Mesothelial cell of epicardium (in vitro differentiated cells): ENCODE data around the gene ZNF219. TPM values are rescaled to one million over a fixed set of nuclear protein-coding genes. Genes with fewer than 3 reads are reported as not detected.

Experiments
- DNase-seq, 2 experiments: peaks; one replicate each; pipeline ENCODE4 v3.0.0; 2021; ENCODE audit warnings: low spot score in 2 of 2; ENCODE audit not compliant: unreplicated experiment in 2 of 2
- H3K27ac Mint-ChIP-seq: 2 replicates; pipeline ENCODE4 v1.8.0; 2021; ENCODE audit warnings: mixed read lengths
- H3K27me3 Mint-ChIP-seq: 2 replicates; pipeline ENCODE4 v1.8.0; 2021; ENCODE audit warnings: low read depth, mixed read lengths
- H3K36me3 Mint-ChIP-seq: 2 replicates; pipeline ENCODE4 v1.8.0; 2021; ENCODE audit warnings: mixed read lengths
- H3K4me1 Mint-ChIP-seq: 2 replicates; pipeline ENCODE4 v1.8.0; 2021; ENCODE audit warnings: mixed read lengths
- H3K4me3 Mint-ChIP-seq: 2 replicates; pipeline ENCODE4 v1.8.0; 2021; ENCODE audit warnings: mild to moderate bottlenecking, moderate library complexity, mixed read lengths
- H3K9me3 Mint-ChIP-seq: 2 replicates; pipeline ENCODE4 v1.8.0; 2021; ENCODE audit warnings: mixed read lengths
- total RNA-seq: library from RNA; stranded (reverse); gene quantifications from 3 replicates; pipeline ENCODE4 v1.2.1, GENCODE V29; 2021
- TF ChIP-seq, protein P1 (sequence below): fragments of 200-600 bp; sonication (generic); IDR thresholded peaks from one replicate; pipeline ENCODE4 v1.5.0; 2021; ENCODE audit warnings: antibody characterized with exemption; ENCODE audit not compliant: unreplicated experiment

The ZNF219 gene
- total RNA-seq, 1 donor from 2014 or later = 75.2 TPM

DNA sequence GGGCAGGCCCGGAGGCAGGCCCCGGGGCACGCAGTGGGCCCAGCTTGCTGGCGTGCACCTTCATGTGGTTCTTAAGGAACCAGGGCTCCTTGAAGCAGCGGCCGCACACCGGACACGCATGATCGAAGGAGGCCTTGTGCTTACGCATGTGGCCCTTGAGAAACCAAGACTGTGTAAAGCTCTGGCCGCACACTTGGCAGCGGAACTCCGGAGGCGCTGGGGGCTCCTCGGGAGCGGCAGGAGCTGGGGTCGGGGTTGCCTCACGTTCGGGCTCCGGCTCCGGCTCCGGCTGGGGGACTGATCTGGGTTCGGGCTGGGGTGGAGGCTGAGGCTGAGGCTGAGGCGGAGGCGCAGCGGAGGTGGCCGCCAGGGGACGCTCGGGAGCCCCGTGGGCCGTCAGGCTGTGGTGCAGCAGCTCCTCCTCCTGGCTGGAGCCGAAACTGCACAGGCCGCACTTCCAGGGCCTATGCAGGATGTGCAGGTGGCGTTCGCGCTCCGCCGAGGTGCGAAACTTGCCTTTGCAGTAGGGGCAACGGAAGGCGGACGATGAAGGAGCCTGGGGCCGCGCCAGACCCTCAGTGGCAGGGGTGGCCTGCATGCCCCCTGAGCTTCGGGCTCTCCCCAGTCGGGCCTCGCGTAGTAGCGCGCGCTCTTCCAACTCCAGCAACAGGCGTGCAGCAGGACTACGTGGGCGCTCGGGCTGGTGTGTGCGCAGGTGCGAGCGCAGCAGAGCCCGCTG is 6.0 kb downstream of the ZNF219 start:
- no peak overlapping the region for H3K4me3 Mint-ChIP-seq
- peak; percentile 81 to 95 for DNase-seq
- H3K36me3 Mint-ChIP-seq = peaks cover 23% of the 10 kb centered on the region
- TF ChIP-seq, protein P1, sequence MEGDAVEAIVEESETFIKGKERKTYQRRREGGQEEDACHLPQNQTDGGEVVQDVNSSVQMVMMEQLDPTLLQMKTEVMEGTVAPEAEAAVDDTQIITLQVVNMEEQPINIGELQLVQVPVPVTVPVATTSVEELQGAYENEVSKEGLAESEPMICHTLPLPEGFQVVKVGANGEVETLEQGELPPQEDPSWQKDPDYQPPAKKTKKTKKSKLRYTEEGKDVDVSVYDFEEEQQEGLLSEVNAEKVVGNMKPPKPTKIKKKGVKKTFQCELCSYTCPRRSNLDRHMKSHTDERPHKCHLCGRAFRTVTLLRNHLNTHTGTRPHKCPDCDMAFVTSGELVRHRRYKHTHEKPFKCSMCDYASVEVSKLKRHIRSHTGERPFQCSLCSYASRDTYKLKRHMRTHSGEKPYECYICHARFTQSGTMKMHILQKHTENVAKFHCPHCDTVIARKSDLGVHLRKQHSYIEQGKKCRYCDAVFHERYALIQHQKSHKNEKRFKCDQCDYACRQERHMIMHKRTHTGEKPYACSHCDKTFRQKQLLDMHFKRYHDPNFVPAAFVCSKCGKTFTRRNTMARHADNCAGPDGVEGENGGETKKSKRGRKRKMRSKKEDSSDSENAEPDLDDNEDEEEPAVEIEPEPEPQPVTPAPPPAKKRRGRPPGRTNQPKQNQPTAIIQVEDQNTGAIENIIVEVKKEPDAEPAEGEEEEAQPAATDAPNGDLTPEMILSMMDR = peak; percentile 96
- H3K4me1 Mint-ChIP-seq = peaks cover 43% of the 10 kb centered on the region
- no peaks in the 10 kb centered on the region for H3K27me3 Mint-ChIP-seq
- H3K27ac Mint-ChIP-seq = peak overlapping the region; percentile 81
- H3K9me3 Mint-ChIP-seq = no peaks in the 10 kb centered on the region

DNA sequence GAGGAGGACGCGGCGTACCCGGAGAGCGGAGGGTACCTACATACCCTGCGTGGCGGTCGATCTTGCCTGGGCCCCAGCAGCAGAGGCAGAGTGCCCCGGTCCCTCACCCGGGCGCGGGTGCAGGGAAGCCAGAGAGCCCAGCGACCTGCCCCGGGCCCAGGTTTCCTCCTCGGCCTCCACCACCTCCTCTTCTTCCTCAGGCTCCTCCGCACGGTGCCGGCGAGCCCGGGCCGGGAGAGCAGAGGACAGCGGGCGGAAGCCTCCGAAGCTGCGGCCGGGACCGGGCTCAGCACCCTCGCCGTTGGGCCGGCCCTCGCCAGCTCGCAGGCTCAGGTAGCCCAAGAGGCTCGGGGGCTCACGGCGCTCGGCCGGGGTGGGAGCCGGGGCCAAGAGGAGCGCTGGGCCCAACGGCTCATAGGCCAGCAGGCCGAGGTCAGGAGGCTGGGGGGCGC is 6.6 kb downstream of the ZNF219 start:
- Mint-ChIP-seq H3K4me3 (no peak overlapping the region), H3K27me3 (no peaks in the 10 kb centered on the region), H3K4me1 (peaks cover 37% of the 10 kb centered on the region), H3K9me3 (no peaks in the 10 kb centered on the region), H3K27ac (no peak overlapping the region), H3K36me3 (peaks cover 25% of the 10 kb centered on the region)
- TF ChIP-seq, protein P1 = no peak
- no peak for DNase-seq

DNA sequence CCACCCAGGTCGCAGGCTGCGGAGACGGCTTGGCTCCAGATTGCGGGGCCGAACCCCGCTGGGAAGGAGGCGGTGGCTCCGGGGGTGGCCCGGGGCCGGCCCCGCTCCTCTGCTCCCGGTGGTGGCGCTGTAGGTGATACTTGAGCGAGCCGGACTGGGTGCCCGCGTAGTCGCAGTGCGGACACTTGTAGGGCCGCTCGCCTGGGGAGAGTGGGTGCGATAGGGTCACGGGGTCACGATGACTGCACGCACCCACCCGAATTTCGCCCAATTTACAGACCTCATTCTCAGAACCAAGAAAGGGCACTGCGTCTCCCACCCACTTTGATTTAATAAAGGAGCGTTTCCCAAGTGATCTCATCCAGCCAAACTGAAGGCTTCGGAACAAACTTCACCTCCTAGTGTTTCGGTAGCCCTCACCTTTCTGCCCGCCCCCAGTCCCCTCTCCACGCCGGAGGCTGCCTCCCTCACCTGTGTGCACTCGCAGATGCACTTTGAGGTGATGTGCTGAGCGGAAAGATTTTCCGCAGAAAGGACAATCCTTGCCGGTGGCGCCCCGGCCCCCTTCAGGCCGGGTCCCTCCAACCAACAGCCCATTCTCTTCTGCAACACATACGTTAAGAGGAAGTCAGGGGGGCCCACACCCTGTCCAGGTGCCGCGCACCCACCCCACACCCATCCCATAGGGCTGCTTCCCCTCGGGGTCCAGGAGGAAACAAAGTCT is 7.4 kb downstream of the ZNF219 start:
- Mint-ChIP-seq H3K36me3 (peaks cover 30% of the 10 kb centered on the region), H3K9me3 (no peaks in the 10 kb centered on the region), H3K4me3 (no peak overlapping the region), H3K27ac (no peak overlapping the region), H3K4me1 (peaks cover 34% of the 10 kb centered on the region), H3K27me3 (no peaks in the 10 kb centered on the region)
- DNase-seq = no peak
- TF ChIP-seq, protein P1 = no peak

DNA sequence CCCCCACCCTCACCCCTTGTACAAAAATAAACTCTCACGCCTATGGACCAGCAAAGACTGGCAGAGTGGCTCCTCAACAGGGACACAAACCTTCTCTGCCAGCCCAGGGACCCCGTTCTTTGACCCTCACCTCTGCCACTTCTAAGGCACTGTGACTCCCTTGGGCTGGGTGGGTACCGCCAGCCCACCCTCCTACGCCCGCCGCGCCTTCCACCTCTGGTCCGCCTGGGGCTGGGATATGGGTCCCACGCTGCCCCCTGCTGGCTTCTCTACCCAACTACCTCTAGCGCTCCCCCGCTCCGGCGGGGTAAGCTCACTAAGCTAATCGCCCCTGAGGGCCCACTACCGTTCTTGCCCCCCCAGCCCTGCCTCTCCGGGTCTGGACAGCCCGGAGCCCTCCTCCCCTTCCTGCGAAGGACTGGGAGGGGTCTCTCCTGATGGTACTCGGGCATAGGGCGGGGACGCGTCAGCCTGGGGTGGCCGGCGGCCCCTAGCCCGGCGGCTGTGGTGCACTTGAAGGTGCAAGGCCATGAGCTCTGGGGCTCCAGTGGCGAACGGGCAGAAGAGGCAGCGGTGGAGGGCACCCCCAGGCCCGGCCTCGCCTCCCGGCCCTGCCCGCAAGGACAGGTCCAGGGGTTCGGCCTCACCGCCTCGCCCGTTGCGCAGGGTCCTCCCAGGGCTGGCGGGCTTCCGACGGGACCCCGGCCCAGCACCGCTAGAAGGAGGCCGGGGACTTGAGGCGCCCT is 8.1 kb downstream of the ZNF219 start:
- Mint-ChIP-seq H3K36me3 (peaks cover 30% of the 10 kb centered on the region), H3K9me3 (no peaks in the 10 kb centered on the region), H3K27me3 (no peaks in the 10 kb centered on the region), H3K4me1 (peaks cover 30% of the 10 kb centered on the region), H3K27ac (peak overlapping the region; percentile 12), H3K4me3 (no peak overlapping the region)
- TF ChIP-seq, protein P1 = no peak
- peak in 1 of 2 experiments; percentile 53 for DNase-seq

DNA sequence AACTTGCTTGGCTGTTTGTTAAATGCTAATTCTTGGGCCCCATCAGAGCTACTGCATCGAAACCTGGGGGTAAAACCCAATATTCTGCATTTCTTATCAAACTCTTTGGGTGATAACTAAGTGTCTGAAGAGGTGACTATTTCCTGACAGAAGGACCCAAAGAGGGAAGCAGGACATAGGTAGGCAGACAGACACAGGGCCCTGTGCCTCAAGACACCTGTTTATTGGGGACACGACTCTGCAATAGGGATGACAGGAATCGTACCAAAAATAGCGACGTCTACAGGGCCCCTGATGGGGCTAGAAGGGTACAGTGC is 8.6 kb downstream of the ZNF219 start:
- H3K4me3 Mint-ChIP-seq = no peak overlapping the region
- peaks cover 26% of the 10 kb centered on the region for H3K4me1 Mint-ChIP-seq

More for the DNA sequence above, 8.6 kb downstream of the ZNF219 start:
- TF ChIP-seq, protein P1 = no peak
- peaks cover 32% of the 10 kb centered on the region for H3K36me3 Mint-ChIP-seq
- no peaks in the 10 kb centered on the region for H3K27me3 Mint-ChIP-seq
- H3K9me3 Mint-ChIP-seq = no peaks in the 10 kb centered on the region
- H3K27ac Mint-ChIP-seq = peak overlapping the region; percentile 12
- DNase-seq = no peak
